ENCODE results near the gene ZNF473. TPM values are rescaled to one million over a fixed set of nuclear protein-coding genes. Genes with fewer than 3 reads are reported as not detected.

ZNF473 gene
- polyA plus RNA-seq, 1 donor (not counting 4 experiments of a cell fraction or from before 2014, with no cell fraction given): 7.7 TPM

DNA sequence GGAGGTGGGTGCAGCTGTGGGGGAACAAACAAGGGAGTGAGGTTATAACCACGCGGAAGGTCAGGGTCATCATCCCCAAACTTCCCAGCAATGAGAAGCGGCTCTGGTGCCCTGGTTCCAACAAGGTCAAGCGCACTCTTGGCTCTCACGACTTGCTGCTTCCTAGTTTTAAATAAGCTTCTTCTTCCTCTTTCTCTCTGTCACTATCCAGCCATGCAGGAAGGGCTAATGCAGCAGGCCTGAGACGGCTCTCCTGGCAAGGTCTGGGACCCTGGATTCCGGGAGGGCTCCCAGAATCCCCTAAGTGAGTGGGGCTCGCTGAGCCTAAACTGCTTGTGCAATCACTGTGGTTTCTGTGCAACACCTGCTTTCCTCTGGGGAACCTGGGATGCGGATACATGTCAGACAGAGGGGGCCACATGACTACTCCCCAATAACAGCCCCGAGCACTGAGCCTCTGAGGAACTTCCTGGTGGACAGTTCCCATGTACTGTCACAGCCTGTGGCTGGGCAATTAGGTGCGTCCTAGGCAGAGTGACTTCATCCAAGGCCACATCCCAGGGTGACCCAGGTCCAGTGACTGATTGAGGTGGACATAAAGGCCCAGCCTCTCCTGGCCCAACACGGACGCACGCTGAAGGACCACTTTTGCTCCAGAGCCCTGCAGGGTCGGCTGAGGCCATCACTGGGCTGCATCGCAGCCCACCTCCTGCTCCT, 24.8 kb upstream of the ZNF473 start:
- Histone ChIP-seq H2AFZ (ENCODE audit: control insufficient read depth, low read length) (no peak overlapping the region), H3K79me2 (ENCODE audit: control insufficient read depth, insufficient read depth, low read length) (no peaks in the 10 kb centered on the region), H3K4me3 (ENCODE audit: control insufficient read depth in 2 of 3, extremely low read depth in 1 of 3, insufficient read depth in 2 of 3, low read depth in 1 of 3, low read length in 3 of 3) (no peak overlapping the region), H4K20me1 (ENCODE audit: control insufficient read depth, extremely low read depth, insufficient read depth, low read length) (peaks cover 26% of the 10 kb centered on the region), H3K9ac (ENCODE audit: control insufficient read depth, extremely low read depth, insufficient read depth, low read length) (no peak overlapping the region), H3K4me2 (ENCODE audit: control insufficient read depth, extremely low read depth, insufficient read depth, low read depth, low read length) (no peak overlapping the region), H3K27ac (ENCODE audit: control insufficient read depth, insufficient read depth, low read length) (no peak overlapping the region), H3K4me1 (ENCODE audit: control insufficient read depth, extremely low read depth, insufficient read depth, low read length) (peaks cover 12% of the 10 kb centered on the region), H3K9me1 (ENCODE audit: control insufficient read depth, extremely low read depth, insufficient read depth, low read length) (peaks cover 2% of the 10 kb centered on the region), H3K36me3 (ENCODE audit: control insufficient read depth in 2 of 2, extremely low read depth in 1 of 2, insufficient read depth in 2 of 2, low read length in 2 of 2) (peaks cover 27 to 37% of the 10 kb centered on the region in 2 experiments), H3K27me3 (ENCODE audit: control insufficient read depth, extremely low read depth, insufficient read depth, low read length) (no peaks in the 10 kb centered on the region), H3K9me3 (ENCODE audit: control insufficient read depth, low read depth, low read length) (no peaks in the 10 kb centered on the region)
- FAIRE-seq (no peak), DNase-seq (ENCODE audit: low read depth, low spot score) (no peak)
- dilution Hi-C loops (cut with MboI; ENCODE audit: extremely low pct_ligation_motif_present, low sequenced_read_pairs): no loop called here
- TF ChIP-seq, protein P1, sequence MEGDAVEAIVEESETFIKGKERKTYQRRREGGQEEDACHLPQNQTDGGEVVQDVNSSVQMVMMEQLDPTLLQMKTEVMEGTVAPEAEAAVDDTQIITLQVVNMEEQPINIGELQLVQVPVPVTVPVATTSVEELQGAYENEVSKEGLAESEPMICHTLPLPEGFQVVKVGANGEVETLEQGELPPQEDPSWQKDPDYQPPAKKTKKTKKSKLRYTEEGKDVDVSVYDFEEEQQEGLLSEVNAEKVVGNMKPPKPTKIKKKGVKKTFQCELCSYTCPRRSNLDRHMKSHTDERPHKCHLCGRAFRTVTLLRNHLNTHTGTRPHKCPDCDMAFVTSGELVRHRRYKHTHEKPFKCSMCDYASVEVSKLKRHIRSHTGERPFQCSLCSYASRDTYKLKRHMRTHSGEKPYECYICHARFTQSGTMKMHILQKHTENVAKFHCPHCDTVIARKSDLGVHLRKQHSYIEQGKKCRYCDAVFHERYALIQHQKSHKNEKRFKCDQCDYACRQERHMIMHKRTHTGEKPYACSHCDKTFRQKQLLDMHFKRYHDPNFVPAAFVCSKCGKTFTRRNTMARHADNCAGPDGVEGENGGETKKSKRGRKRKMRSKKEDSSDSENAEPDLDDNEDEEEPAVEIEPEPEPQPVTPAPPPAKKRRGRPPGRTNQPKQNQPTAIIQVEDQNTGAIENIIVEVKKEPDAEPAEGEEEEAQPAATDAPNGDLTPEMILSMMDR (optimal IDR thresholded peaks at IDR 0.05 in 1 of 3, IDR thresholded peaks at IDR 0.05 in 1 of 3, conservative IDR thresholded peaks at IDR 0.05 in 1 of 3; ENCODE audit: extremely low read depth in 1 of 3, insufficient read depth in 2 of 3, low read length in 3 of 3): no peak
- TF ChIP-seq EZH2 (IDR thresholded peaks at IDR 0.05; ENCODE audit: low read length): no peak

DNA sequence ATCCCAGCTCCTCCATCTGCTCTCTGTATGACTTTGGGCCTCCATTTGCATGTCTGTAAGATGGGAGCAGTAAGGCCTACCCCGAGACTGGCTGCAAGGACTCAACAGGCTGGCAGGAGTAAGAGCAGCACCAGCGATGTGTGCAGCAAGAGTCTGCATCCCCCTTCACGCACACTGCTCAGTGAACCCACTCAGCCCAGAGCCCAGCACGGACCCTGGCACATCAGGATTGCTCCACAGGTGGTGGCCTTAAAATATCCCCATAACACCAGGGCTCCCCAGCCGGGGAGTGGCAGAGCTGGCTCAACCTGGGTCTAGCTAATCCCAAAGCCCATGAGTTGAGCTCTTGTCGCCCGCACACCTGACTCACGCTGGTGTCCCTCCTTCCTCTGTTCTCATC, 24.0 kb upstream of the ZNF473 start:
- Histone ChIP-seq H3K9ac (ENCODE audit: control insufficient read depth, extremely low read depth, insufficient read depth, low read length) (no peak overlapping the region), H3K9me1 (ENCODE audit: control insufficient read depth, extremely low read depth, insufficient read depth, low read length) (peaks cover 2% of the 10 kb centered on the region), H3K27me3 (ENCODE audit: control insufficient read depth, extremely low read depth, insufficient read depth, low read length) (no peaks in the 10 kb centered on the region), H2AFZ (ENCODE audit: control insufficient read depth, low read length) (no peak overlapping the region), H3K79me2 (ENCODE audit: control insufficient read depth, insufficient read depth, low read length) (no peaks in the 10 kb centered on the region), H3K36me3 (ENCODE audit: control insufficient read depth in 2 of 2, extremely low read depth in 1 of 2, insufficient read depth in 2 of 2, low read length in 2 of 2) (peaks cover 27 to 38% of the 10 kb centered on the region in 2 experiments), H4K20me1 (ENCODE audit: control insufficient read depth, extremely low read depth, insufficient read depth, low read length) (peaks cover 26% of the 10 kb centered on the region), H3K4me2 (ENCODE audit: control insufficient read depth, extremely low read depth, insufficient read depth, low read depth, low read length) (no peak overlapping the region), H3K4me1 (ENCODE audit: control insufficient read depth, extremely low read depth, insufficient read depth, low read length) (peaks cover 12% of the 10 kb centered on the region), H3K4me3 (ENCODE audit: control insufficient read depth in 2 of 3, extremely low read depth in 1 of 3, insufficient read depth in 2 of 3, low read depth in 1 of 3, low read length in 3 of 3) (no peak overlapping the region), H3K9me3 (ENCODE audit: control insufficient read depth, low read depth, low read length) (no peaks in the 10 kb centered on the region), H3K27ac (ENCODE audit: control insufficient read depth, insufficient read depth, low read length) (no peak overlapping the region)
- no peak for TF ChIP-seq EZH2 (IDR thresholded peaks at IDR 0.05; ENCODE audit: low read length)
- TF ChIP-seq, protein P1 (optimal IDR thresholded peaks at IDR 0.05 in 1 of 3, IDR thresholded peaks at IDR 0.05 in 1 of 3, conservative IDR thresholded peaks at IDR 0.05 in 1 of 3; ENCODE audit: extremely low read depth in 1 of 3, insufficient read depth in 2 of 3, low read length in 3 of 3): no peak
- FAIRE-seq (no peak), DNase-seq (ENCODE audit: low read depth, low spot score) (no peak)
- dilution Hi-C loops (cut with MboI; ENCODE audit: extremely low pct_ligation_motif_present, low sequenced_read_pairs): no loop called here

Data from keratinocyte (primary cell).